ENCODE results near the gene MELTF. TPM values are rescaled to one million over a fixed set of nuclear protein-coding genes. Genes with fewer than 3 reads are reported as not detected.

Gene MELTF
- total and polyA plus RNA-seq, 7 experiments from 2014 or later = 0.09 to 7.6 (median 1.8) TPM; not detected in 1

DNA sequence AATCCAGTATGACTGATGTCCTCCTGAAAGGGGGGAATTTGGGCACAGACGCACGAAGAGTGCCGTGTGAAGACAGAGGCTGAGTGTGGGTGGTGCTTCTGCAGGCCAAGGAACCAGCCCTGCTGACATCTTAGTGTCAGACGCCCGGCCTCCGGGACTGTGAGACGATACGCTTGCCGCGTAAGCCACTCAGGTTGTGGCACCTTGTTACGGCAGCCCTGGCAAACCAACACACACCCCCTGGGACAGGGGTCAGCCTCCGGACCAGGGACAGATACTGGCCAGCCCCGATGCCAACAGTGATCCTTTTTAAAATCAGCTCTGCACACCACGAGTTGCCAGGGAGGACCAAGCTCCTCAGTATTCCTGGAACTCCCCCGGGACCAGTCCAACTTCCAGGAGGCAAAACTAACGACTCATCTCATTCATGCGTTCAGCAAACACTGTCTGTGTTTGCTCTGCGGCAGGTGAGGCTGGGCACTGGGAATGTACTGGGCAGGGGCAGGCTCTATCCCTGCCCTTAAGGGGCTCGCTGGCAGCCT, 39.8 kb downstream of the MELTF start:
- Mint-ChIP-seq H3K4me3 (no peak overlapping the region), H3K27ac (no peak overlapping the region), H3K27me3 (peaks cover 4 to 12% (median 6%) of the 10 kb centered on the region in 5 donors), H3K36me3 (peaks cover 0 to 3% (median 0%) of the 10 kb centered on the region in 5 donors), H3K9me3 (peaks cover 0 to 2% (median 0%) of the 10 kb centered on the region in 11 donors), H3K4me1 (no peaks in the 10 kb centered on the region)
- intact Hi-C loops (cut with micrococcal nuclease) = no loop called here
- ChIA-PET POLR2A (no interaction called here), CTCF (no interaction called here)
- DNase-seq (peak in 1 of 9 donors; percentile 2), ATAC-seq (no peak)
- H3K36me3 ChIP-seq (ENCODE audit: control insufficient read depth in 2 of 3, insufficient read depth in 3 of 3, low read length in 3 of 3) = no peaks in the 10 kb centered on the region
- H3K27ac ChIP-seq (ENCODE audit: low read depth, low read length) = no peak overlapping the region
- H3K4me1 ChIP-seq (ENCODE audit: control insufficient read depth in 2 of 2, insufficient read depth in 2 of 2, low read length in 2 of 2) = no peaks in the 10 kb centered on the region
- no peaks in the 10 kb centered on the region for H3K27me3 ChIP-seq (ENCODE audit: control insufficient read depth in 2 of 2, insufficient read depth in 2 of 2, low read length in 2 of 2)
- H3K4me3 ChIP-seq (ENCODE audit: low read length) = no peak overlapping the region
- no peaks in the 10 kb centered on the region for H3K9me3 ChIP-seq (ENCODE audit: control insufficient read depth in 2 of 3, low read length in 3 of 3)

DNA sequence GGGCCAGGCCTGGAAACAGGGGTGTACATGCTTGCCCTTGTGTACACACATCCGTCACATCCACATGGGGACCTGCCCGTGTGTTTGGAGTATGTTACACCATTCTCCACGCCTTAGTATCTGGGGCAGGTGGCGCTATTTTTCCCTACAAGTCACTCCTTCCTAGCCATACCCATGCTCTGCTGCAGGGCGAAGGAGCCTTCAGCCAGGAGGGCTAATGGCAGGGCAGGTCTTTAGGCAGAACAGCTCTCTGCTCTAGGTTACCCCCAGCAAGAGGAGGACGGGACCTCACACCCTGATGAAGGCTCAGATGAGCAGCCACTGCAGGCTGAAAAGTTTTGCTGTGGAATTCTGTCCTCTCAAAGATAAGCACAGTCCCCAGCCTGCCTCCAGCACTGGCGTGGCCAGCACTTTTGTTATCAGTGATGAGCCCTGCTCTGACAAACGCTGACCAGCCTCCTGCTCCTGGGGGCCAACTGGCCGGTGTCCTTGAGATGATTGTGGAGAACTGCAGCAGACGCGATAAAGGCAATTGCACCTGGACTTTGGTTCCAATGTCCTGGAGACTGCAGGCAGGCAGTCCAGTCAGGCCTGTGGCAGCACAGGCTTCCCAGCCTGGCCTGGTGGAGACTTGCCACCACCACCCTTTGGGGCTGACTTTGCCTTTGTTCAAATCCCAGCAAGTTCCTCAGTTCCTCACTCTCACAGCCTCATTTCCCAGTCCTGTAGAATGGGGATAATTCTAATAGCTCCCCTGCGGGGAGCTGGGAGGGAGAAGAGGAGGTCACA, 41.2 kb downstream of the MELTF start:
- ATAC-seq = no peak
- DNase-seq = no peak
- H3K27me3 ChIP-seq (ENCODE audit: control insufficient read depth in 2 of 2, insufficient read depth in 2 of 2, low read length in 2 of 2) = no peaks in the 10 kb centered on the region
- ChIA-PET POLR2A (no interaction called here), CTCF (no interaction called here)
- intact Hi-C loops (cut with micrococcal nuclease) = no loop called here
- H3K27ac ChIP-seq (ENCODE audit: low read depth, low read length) = no peak overlapping the region
- H3K36me3 Mint-ChIP-seq = peaks cover 0 to 6% (median 3%) of the 10 kb centered on the region in 5 donors
- H3K4me1 Mint-ChIP-seq = no peaks in the 10 kb centered on the region
- H3K4me3 ChIP-seq (ENCODE audit: low read length) = no peak overlapping the region
- H3K4me3 Mint-ChIP-seq = no peak overlapping the region
- no peak overlapping the region for H3K27ac Mint-ChIP-seq
- peaks cover 7 to 20% (median 13%) of the 10 kb centered on the region in 5 donors for H3K27me3 Mint-ChIP-seq
- H3K4me1 ChIP-seq (ENCODE audit: control insufficient read depth in 2 of 2, insufficient read depth in 2 of 2, low read length in 2 of 2) = no peaks in the 10 kb centered on the region
- no peaks in the 10 kb centered on the region for H3K36me3 ChIP-seq (ENCODE audit: control insufficient read depth in 2 of 3, insufficient read depth in 3 of 3, low read length in 3 of 3)
- H3K9me3 ChIP-seq (ENCODE audit: control insufficient read depth in 2 of 3, low read length in 3 of 3) = peaks cover 0 to 1% (median 0%) of the 10 kb centered on the region in 3 experiments
- peaks cover 0 to 10% (median 4%) of the 10 kb centered on the region in 11 donors for H3K9me3 Mint-ChIP-seq

- CTCF ChIA-PET = no interaction called here
- no peak for ATAC-seq
- H3K36me3 Mint-ChIP-seq = peaks cover 0 to 9% (median 7%) of the 10 kb centered on the region in 5 donors
- H3K27ac Mint-ChIP-seq = no peak overlapping the region
- Histone ChIP-seq H3K9me3 (ENCODE audit: control insufficient read depth in 2 of 3, low read length in 3 of 3) (peaks cover 0 to 5% (median 0%) of the 10 kb centered on the region in 3 experiments), H3K27me3 (ENCODE audit: control insufficient read depth in 2 of 2, insufficient read depth in 2 of 2, low read length in 2 of 2) (no peaks in the 10 kb centered on the region), H3K4me1 (ENCODE audit: control insufficient read depth in 2 of 2, insufficient read depth in 2 of 2, low read length in 2 of 2) (no peaks in the 10 kb centered on the region), H3K4me3 (ENCODE audit: low read length) (no peak overlapping the region), H3K36me3 (ENCODE audit: control insufficient read depth in 2 of 3, insufficient read depth in 3 of 3, low read length in 3 of 3) (no peaks in the 10 kb centered on the region), H3K27ac (ENCODE audit: low read depth, low read length) (no peak overlapping the region)
- peaks cover 0 to 16% (median 9%) of the 10 kb centered on the region in 11 donors for H3K9me3 Mint-ChIP-seq
- no peaks in the 10 kb centered on the region for H3K4me1 Mint-ChIP-seq
- peaks cover 9 to 25% (median 15%) of the 10 kb centered on the region in 5 donors for H3K27me3 Mint-ChIP-seq
- intact Hi-C loops (cut with micrococcal nuclease) = no loop called here
- POLR2A ChIA-PET = no interaction called here
- no peak for DNase-seq
- H3K4me3 Mint-ChIP-seq = no peak overlapping the region
Observed at GRCh38 chr3:196987022-196987421, 42.6 kb downstream of the MELTF start.

DNA sequence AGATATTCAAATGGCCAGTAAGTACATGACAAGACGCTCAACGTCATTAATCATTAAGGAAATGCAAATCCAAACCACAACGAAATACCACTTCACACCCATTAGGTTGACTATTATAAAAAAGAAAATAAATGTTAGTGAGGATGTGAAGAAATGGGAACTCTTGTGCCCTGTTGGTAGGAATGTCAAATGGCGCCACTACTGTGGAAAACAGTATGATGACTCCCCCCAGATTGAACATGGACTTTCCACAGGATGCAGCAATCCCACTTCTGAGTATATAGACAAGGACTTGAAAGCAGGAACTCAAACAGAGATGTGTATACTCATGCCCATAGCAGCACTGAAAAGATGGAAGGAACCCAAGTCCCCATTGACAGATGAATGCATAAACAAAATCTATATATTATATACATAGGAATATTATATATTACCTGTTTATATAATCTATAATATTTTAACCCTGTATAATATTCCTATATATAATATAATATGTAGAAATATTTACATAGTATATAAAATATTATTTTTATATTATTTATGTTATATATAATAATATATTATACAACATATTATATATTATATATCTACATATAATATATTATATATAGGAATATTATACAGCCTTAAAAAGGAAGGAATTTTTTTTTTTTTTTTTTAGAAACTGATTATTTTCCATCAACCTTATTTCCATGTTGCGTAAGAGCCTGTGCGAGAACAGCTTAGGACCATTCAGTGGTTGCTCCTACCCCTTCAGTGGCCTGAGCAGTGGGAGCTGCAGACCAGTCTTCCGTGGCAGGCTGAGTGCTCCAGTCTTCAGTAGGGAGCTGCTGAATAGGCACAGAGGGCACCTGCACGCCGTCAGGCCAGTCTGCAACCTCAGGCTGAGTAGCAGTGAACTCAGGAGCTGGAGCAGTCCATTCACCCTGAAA, 43.4 kb downstream of the MELTF start:
- Mint-ChIP-seq H3K4me3 (no peak overlapping the region), H3K4me1 (no peaks in the 10 kb centered on the region), H3K9me3 (peaks cover 0 to 23% (median 9%) of the 10 kb centered on the region in 11 donors), H3K27ac (no peak overlapping the region), H3K27me3 (peaks cover 9 to 30% (median 15%) of the 10 kb centered on the region in 5 donors), H3K36me3 (peaks cover 0 to 12% (median 8%) of the 10 kb centered on the region in 5 donors)
- no peak for ATAC-seq
- Histone ChIP-seq H3K4me3 (ENCODE audit: low read length) (no peak overlapping the region), H3K4me1 (ENCODE audit: control insufficient read depth in 2 of 2, insufficient read depth in 2 of 2, low read length in 2 of 2) (no peaks in the 10 kb centered on the region), H3K27ac (ENCODE audit: low read depth, low read length) (no peak overlapping the region), H3K27me3 (ENCODE audit: control insufficient read depth in 2 of 2, insufficient read depth in 2 of 2, low read length in 2 of 2) (no peaks in the 10 kb centered on the region), H3K9me3 (ENCODE audit: control insufficient read depth in 2 of 3, low read length in 3 of 3) (peaks cover 0 to 5% (median 0%) of the 10 kb centered on the region in 3 experiments), H3K36me3 (ENCODE audit: control insufficient read depth in 2 of 3, insufficient read depth in 3 of 3, low read length in 3 of 3) (no peaks in the 10 kb centered on the region)
- ChIA-PET CTCF (no interaction called here), POLR2A (no interaction called here)
- intact Hi-C loops (cut with micrococcal nuclease) = no loop called here
- DNase-seq = no peak

- no peak for DNase-seq
- no peak overlapping the region for H3K27ac Mint-ChIP-seq
- peaks cover 0 to 12% (median 8%) of the 10 kb centered on the region in 5 donors for H3K36me3 Mint-ChIP-seq
- Histone ChIP-seq H3K4me3 (ENCODE audit: low read length) (no peak overlapping the region), H3K4me1 (ENCODE audit: control insufficient read depth in 2 of 2, insufficient read depth in 2 of 2, low read length in 2 of 2) (no peaks in the 10 kb centered on the region), H3K9me3 (ENCODE audit: control insufficient read depth in 2 of 3, low read length in 3 of 3) (peaks cover 0 to 5% (median 0%) of the 10 kb centered on the region in 3 experiments), H3K36me3 (ENCODE audit: control insufficient read depth in 2 of 3, insufficient read depth in 3 of 3, low read length in 3 of 3) (no peaks in the 10 kb centered on the region), H3K27me3 (ENCODE audit: control insufficient read depth in 2 of 2, insufficient read depth in 2 of 2, low read length in 2 of 2) (no peaks in the 10 kb centered on the region), H3K27ac (ENCODE audit: low read depth, low read length) (no peak overlapping the region)
- ChIA-PET CTCF (no interaction called here), POLR2A (no interaction called here)
- no peaks in the 10 kb centered on the region for H3K4me1 Mint-ChIP-seq
- intact Hi-C loops (cut with micrococcal nuclease) = no loop called here
- peaks cover 9 to 30% (median 20%) of the 10 kb centered on the region in 5 donors for H3K27me3 Mint-ChIP-seq
- ATAC-seq = no peak
- peaks cover 0 to 23% (median 9%) of the 10 kb centered on the region in 11 donors for H3K9me3 Mint-ChIP-seq
- no peak overlapping the region for H3K4me3 Mint-ChIP-seq
Observed at GRCh38 chr3:196985298-196985697, 44.3 kb downstream of the MELTF start.

- ATAC-seq = no peak
- no peak for DNase-seq
- peaks cover 0 to 5% (median 0%) of the 10 kb centered on the region in 3 experiments for H3K9me3 ChIP-seq (ENCODE audit: control insufficient read depth in 2 of 3, low read length in 3 of 3)
- ChIA-PET CTCF (no interaction called here), POLR2A (interaction anchor here (0.6 kb wide), 1 partner anchor 204 kb away, joined by 3 read pairs; no protein-coding TSS in a partner anchor)
- H3K27me3 ChIP-seq (ENCODE audit: control insufficient read depth in 2 of 2, insufficient read depth in 2 of 2, low read length in 2 of 2) = no peaks in the 10 kb centered on the region
- Mint-ChIP-seq H3K27me3 (peaks cover 9 to 30% (median 21%) of the 10 kb centered on the region in 5 donors), H3K27ac (no peak overlapping the region), H3K36me3 (peaks cover 0 to 12% (median 8%) of the 10 kb centered on the region in 5 donors), H3K9me3 (peaks cover 0 to 23% (median 9%) of the 10 kb centered on the region in 11 donors), H3K4me3 (no peak overlapping the region), H3K4me1 (peaks cover 0 to 7% (median 4%) of the 10 kb centered on the region in 7 donors)
- no peak overlapping the region for H3K4me3 ChIP-seq (ENCODE audit: low read length)
- H3K36me3 ChIP-seq (ENCODE audit: control insufficient read depth in 2 of 3, insufficient read depth in 3 of 3, low read length in 3 of 3) = no peaks in the 10 kb centered on the region
- intact Hi-C loops (cut with micrococcal nuclease) = no loop called here
- H3K4me1 ChIP-seq (ENCODE audit: control insufficient read depth in 2 of 2, insufficient read depth in 2 of 2, low read length in 2 of 2) = no peaks in the 10 kb centered on the region
- no peak overlapping the region for H3K27ac ChIP-seq (ENCODE audit: low read depth, low read length)
Observed at GRCh38 chr3:196983186-196983585, 46.4 kb downstream of the MELTF start.
